Measurements from ENCODE around the gene BANF2.

Gene BANF2

DNA sequence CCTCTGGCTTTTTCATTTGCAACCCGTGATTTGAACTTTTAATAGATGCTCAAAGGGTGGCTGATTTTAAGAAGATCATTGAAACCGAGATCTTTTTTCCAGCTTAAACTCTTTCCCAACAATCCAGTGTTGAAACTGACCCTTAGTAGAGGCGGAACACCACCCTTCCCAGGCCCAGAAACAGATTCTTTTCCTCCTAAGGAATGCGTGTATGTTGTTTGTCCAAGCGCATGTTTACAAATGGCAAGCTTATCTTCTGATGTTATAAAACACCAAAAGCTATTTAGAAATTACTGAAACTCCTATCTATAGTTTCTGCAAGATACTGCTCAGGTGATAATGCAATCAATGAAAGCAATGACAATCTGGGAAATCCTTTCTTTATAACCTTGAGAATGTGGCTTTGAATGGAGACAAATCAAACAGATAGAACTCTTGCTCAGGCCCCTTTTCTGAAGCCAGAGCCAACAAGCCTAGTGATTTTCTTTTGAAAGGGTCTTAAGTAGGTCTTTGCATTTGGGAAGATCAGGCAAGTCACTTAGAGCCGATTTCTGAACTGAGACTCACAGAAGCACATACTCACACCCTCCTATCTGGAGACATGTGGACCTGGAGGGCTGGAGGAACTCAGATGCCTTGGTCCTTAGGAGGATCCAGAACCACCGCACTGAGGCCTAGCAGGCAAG, 9.1 kb downstream of the BANF2 start:
- no peak for TF ChIP-seq CTCF (IDR thresholded peaks at IDR 0.05)

DNA sequence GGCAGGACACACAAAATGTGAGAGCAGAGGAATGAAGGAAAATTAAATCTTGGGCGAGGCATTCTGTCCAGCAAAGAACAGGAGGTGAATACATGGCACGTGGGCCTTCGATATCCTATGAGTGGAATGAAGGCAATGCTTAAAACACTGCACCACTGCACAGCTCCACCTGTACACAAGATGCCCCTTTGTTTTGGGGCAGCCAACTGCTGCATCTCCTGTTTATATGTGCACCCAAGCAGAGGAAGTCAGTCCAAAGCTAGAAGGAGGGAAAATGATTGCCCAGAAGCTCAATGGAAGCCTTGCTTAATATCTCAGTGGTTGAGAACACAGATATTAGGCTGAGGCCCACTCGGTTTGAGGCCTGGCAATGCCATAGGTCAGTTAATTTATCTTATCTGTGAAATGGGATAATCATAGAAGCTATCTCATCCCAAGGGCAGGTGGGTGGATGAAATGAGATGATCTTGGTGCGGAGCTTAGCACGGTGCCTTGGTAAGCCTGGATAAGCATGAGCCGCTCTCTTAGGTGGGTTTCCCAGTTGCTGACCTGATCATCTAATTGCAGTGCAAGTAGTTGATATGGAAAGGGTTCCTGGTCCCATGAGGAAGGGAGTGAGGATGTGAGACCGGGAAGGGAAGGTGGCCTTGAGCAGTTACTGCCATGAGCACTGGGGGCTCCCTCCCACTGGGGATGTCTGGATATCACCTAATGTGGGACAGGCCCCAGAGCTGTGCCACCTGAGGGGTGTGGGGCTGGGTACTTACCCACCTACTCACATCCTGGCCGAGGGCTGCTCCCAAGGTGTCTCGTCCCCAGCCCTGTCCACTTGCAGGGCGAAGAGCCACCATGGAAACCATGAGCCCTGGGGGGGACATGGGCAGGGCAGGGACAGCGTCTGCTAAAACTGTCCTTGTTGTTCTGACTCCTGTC, 9.9 kb downstream of the BANF2 start:
- TF ChIP-seq CTCF (IDR thresholded peaks at IDR 0.05), result no peak

- TF ChIP-seq CTCF (IDR thresholded peaks at IDR 0.05), result no peak
Observed at GRCh38 chr20:17710379-17711266, 10.9 kb downstream of the BANF2 start.

- no peak for TF ChIP-seq CTCF (IDR thresholded peaks at IDR 0.05)
Observed at GRCh38 chr20:17711267-17711627, 11.5 kb downstream of the BANF2 start.

GRCh38 chr20:17712201-17712600, 12.4 kb downstream of the BANF2 start:
- TF ChIP-seq CTCF (IDR thresholded peaks at IDR 0.05), result no peak

- TF ChIP-seq CTCF (IDR thresholded peaks at IDR 0.05), result no peak
Observed at GRCh38 chr20:17712708-17713107, 12.9 kb downstream of the BANF2 start.

DNA sequence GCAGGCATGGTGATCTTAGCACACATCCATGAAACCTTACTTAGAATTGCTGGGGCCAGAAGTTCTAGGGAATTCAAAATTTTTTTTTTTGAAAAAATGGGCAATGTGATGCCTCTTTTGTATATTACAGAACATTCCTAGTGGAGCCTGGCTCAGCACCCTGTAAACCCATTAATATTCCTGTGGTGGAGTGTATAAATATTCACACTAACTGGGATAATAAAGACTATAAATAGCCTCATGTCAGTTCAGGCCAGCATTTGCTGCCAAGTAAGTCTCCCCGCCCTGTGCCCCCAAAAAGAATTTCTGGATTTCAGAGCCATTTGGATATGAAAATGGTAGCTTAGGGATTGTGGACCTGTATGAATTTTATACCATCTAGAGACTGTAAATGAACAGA, 14.8 kb downstream of the BANF2 start:
- no peak for TF ChIP-seq CTCF (IDR thresholded peaks at IDR 0.05)
